CD14-positive monocyte (primary cell): ENCODE measurements around the gene CABCOCO1. TPM values are rescaled to one million over a fixed set of nuclear protein-coding genes. Genes with fewer than 3 reads are reported as not detected.

ENCODE experiments used
- DNase-seq, 3 donors: peaks; one replicate each; pipeline ENCODE4 v3.0.0-alpha.2; 2011 to 2022
- H2AFZ ChIP-seq: 2 replicates; pipeline ENCODE4 v1.6.0; 2012; ENCODE audit warnings: mild to moderate bottlenecking, low read depth, low read length, inconsistent platforms; ENCODE audit not compliant: insufficient read depth, poor library complexity, severe bottlenecking
- H3K27ac ChIP-seq, 2 donors: 1 replicate in 1 of 2; 2 replicates in 1 of 2; pipeline ENCODE4 v1.5.1; 2012 to 2013; ENCODE audit warnings: low read length in 2 of 2, control low read depth in 1 of 2, inconsistent platforms in 1 of 2, low read depth in 1 of 2, mild to moderate bottlenecking in 1 of 2
- H3K27me3 ChIP-seq, 2 donors: one replicate each; pipeline versions ENCODE4 v1.6.0 to v1.6.1; 2011 to 2013; ENCODE audit warnings: low read length in 2 of 2; ENCODE audit not compliant: control insufficient read depth in 2 of 2, insufficient read depth in 2 of 2
- H3K36me3 ChIP-seq, 2 donors: replicated peaks in 1 of 2; 1 replicate in 1 of 2; 2 replicates in 1 of 2; pipeline versions ENCODE4 v1.5.1 to v1.6.1; 2012 to 2013; ENCODE audit warnings: low read length in 2 of 2, control low read depth in 1 of 2, inconsistent platforms in 1 of 2, mild to moderate bottlenecking in 1 of 2; ENCODE audit not compliant: insufficient read depth in 2 of 2, control insufficient read depth in 1 of 2
- H3K4me1 ChIP-seq, 2 donors: 1 replicate in 1 of 2; 2 replicates in 1 of 2; pipeline versions ENCODE4 v1.5.1 to v1.6.1; 2012 to 2013; ENCODE audit warnings: low read length in 2 of 2, control low read depth in 1 of 2, inconsistent platforms in 1 of 2, mild to moderate bottlenecking in 1 of 2, moderate library complexity in 1 of 2; ENCODE audit not compliant: insufficient read depth in 2 of 2, control insufficient read depth in 1 of 2
- H3K4me2 ChIP-seq: replicated peaks from 2 replicates; pipeline ENCODE3; 2012; ENCODE audit warnings: low read length, moderate library complexity, mild to moderate bottlenecking; ENCODE audit not compliant: poor library complexity, severe bottlenecking; ENCODE audit errors: extremely low read depth
- H3K4me3 ChIP-seq, 3 experiments: fragments of 200-600 bp in 1 of 3; sonication (generic) in 1 of 3; replicated peaks in 1 of 3; 1 replicate in 2 of 3; 2 replicates in 1 of 3; pipeline ENCODE4 v1.5.1; 2011 to 2013; ENCODE audit warnings: low read length in 3 of 3, mild to moderate bottlenecking in 3 of 3, control low read depth in 2 of 3, low read depth in 2 of 3, inconsistent platforms in 1 of 3, moderate library complexity in 1 of 3
- H3K79me2 ChIP-seq: 2 replicates; pipeline ENCODE4 v1.6.0; 2012; ENCODE audit warnings: mild to moderate bottlenecking, control low read depth, inconsistent platforms, low read length, moderate library complexity; ENCODE audit not compliant: insufficient read depth
- H3K9ac ChIP-seq: 2 replicates; pipeline ENCODE4 v1.6.0; 2017; ENCODE audit warnings: low read length, mild to moderate bottlenecking; ENCODE audit not compliant: insufficient read depth, poor library complexity, severe bottlenecking
- H3K9me3 ChIP-seq, 2 donors: replicated peaks in 1 of 2; 1 replicate in 1 of 2; 2 replicates in 1 of 2; pipeline versions ENCODE4 v1.5.1 to v1.6.1; 2012 to 2013; ENCODE audit warnings: low read length in 2 of 2, control low read depth in 1 of 2; ENCODE audit not compliant: control insufficient read depth in 1 of 2, insufficient read depth in 1 of 2
- H4K20me1 ChIP-seq: 2 replicates; pipeline ENCODE4 v1.6.0; 2012; ENCODE audit warnings: mild to moderate bottlenecking, low read length, control low read depth, moderate library complexity; ENCODE audit not compliant: insufficient read depth
- H3K27ac Mint-ChIP-seq, 7 donors: one replicate each; pipeline ENCODE4 v1.8.0; 2020; ENCODE audit warnings: mild to moderate bottlenecking in 7 of 7, mixed read lengths in 7 of 7, moderate library complexity in 6 of 7, inconsistent platforms in 2 of 7
- H3K27me3 Mint-ChIP-seq, 3 donors: one replicate each; pipeline ENCODE4 v1.8.0; 2021 to 2022; ENCODE audit warnings: low read depth in 3 of 3, mild to moderate bottlenecking in 3 of 3, mixed read lengths in 3 of 3, moderate library complexity in 3 of 3, inconsistent platforms in 1 of 3
- H3K36me3 Mint-ChIP-seq, 2 donors: one replicate each; pipeline ENCODE4 v1.8.0; 2020; ENCODE audit warnings: mixed read lengths in 2 of 2, inconsistent platforms in 1 of 2, mild to moderate bottlenecking in 1 of 2
- H3K4me1 Mint-ChIP-seq: one replicate; pipeline ENCODE4 v1.8.0; 2020; ENCODE audit warnings: mild to moderate bottlenecking, mixed read lengths
- H3K4me3 Mint-ChIP-seq, 2 donors: one replicate each; pipeline ENCODE4 v1.8.0; 2020; ENCODE audit warnings: mild to moderate bottlenecking in 2 of 2, mixed read lengths in 2 of 2, moderate library complexity in 1 of 2
- H3K9me3 Mint-ChIP-seq, 7 donors: one replicate each; pipeline ENCODE4 v1.8.0; 2020 to 2022; ENCODE audit warnings: mixed read lengths in 7 of 7, mild to moderate bottlenecking in 6 of 7, moderate library complexity in 6 of 7, inconsistent platforms in 2 of 7
- WGBS: methylation state at CpG from one replicate; pipeline ENCODE4 v1.1.5; 2013; ENCODE audit warnings: missing lambda C conversion rate; ENCODE audit not compliant: insufficient coverage; 5-methylcytosine and 5-hydroxymethylcytosine counted together
- intact Hi-C, 2 donors: fragments of 100-400 bp; cut with micrococcal nuclease; formaldehyde crosslinking; loops; one replicate each; pipeline versions ENCODE4 v1.15.0 to v1.15.1; 2023
- polyA plus RNA-seq, 3 donors: library from polyadenylated mRNA; depleted of rRNA in 1 of 3; unstranded in 2 of 3; stranded (reverse) in 1 of 3; fragments of 300-500 nt in 2 of 3; fragments of >200 nt in 1 of 3; fragmentation: Illumina TruSeq in 2 of 3; gene quantifications; 1 replicate in 2 of 3; 2 replicates in 1 of 3; pipeline ENCODE4 v1.2.3, GENCODE V29; 2012 to 2021
- TF ChIP-seq, protein P1 (sequence below): fragments of 200-600 bp; IDR thresholded peaks from one replicate; pipeline ENCODE4 v1.8.0; 2022; ENCODE audit warnings: antibody characterized with exemption, mild to moderate bottlenecking

Gene CABCOCO1
- polyA plus RNA-seq, 3 donors, result not detected

DNA sequence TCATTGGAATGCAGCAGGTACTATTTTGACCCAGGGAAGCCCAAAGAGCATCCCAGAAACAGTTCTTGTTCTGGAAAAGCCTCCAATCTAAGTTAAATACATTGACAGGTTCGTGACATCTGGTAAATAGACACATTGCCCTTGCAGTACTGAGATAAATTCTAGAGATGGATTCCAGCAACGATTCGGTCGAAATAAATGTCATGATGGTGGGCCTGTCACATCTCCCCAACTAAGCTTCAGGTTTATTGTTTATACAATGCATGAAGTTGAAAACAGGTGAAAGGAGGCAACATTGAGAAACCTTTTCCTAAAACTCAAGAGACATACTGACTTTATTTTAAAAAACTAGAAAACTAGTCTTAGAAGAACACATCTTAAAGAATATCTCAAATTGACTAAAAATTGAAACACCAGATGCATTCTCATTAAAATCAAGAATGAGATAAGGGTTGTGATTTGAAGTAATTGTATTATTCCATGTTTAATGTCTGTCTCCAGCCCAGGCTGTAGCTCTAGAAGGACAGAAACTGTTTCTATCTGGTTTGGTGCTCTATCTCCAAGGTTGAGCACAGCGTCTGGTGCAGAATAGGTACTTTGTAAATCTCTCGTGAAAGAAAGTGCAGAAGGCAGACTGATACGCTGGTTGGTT is 114.0 kb downstream of the CABCOCO1 start:
- no peak overlapping the region for H2AFZ ChIP-seq
- no peaks in the 10 kb centered on the region for H4K20me1 ChIP-seq
- peaks cover 0 to under 1% (median 0%) of the 10 kb centered on the region in 3 donors for H3K27me3 Mint-ChIP-seq
- 0% methylated on average over 1 of the region's 7 CpGs for WGBS
- H3K9ac ChIP-seq, result no peak overlapping the region
- no peak overlapping the region for H3K27ac ChIP-seq
- intact Hi-C loops, result no loop called here
- H3K4me1 ChIP-seq, result no peaks in the 10 kb centered on the region
- no peak overlapping the region for H3K4me2 ChIP-seq
- no peaks in the 10 kb centered on the region for H3K36me3 ChIP-seq
- no peaks in the 10 kb centered on the region for H3K79me2 ChIP-seq
- H3K9me3 ChIP-seq, result no peaks in the 10 kb centered on the region
- no peak for DNase-seq
- H3K27me3 ChIP-seq, result no peaks in the 10 kb centered on the region
- H3K4me3 ChIP-seq, result no peak overlapping the region
- H3K36me3 Mint-ChIP-seq, result no peaks in the 10 kb centered on the region
- H3K4me3 Mint-ChIP-seq, result no peak overlapping the region
- TF ChIP-seq, protein P1, sequence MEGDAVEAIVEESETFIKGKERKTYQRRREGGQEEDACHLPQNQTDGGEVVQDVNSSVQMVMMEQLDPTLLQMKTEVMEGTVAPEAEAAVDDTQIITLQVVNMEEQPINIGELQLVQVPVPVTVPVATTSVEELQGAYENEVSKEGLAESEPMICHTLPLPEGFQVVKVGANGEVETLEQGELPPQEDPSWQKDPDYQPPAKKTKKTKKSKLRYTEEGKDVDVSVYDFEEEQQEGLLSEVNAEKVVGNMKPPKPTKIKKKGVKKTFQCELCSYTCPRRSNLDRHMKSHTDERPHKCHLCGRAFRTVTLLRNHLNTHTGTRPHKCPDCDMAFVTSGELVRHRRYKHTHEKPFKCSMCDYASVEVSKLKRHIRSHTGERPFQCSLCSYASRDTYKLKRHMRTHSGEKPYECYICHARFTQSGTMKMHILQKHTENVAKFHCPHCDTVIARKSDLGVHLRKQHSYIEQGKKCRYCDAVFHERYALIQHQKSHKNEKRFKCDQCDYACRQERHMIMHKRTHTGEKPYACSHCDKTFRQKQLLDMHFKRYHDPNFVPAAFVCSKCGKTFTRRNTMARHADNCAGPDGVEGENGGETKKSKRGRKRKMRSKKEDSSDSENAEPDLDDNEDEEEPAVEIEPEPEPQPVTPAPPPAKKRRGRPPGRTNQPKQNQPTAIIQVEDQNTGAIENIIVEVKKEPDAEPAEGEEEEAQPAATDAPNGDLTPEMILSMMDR, result no peak
- H3K9me3 Mint-ChIP-seq, result peaks cover 0 to 3% (median 0%) of the 10 kb centered on the region in 7 donors
- H3K27ac Mint-ChIP-seq, result no peak overlapping the region
- H3K4me1 Mint-ChIP-seq, result peaks cover 3% of the 10 kb centered on the region

DNA sequence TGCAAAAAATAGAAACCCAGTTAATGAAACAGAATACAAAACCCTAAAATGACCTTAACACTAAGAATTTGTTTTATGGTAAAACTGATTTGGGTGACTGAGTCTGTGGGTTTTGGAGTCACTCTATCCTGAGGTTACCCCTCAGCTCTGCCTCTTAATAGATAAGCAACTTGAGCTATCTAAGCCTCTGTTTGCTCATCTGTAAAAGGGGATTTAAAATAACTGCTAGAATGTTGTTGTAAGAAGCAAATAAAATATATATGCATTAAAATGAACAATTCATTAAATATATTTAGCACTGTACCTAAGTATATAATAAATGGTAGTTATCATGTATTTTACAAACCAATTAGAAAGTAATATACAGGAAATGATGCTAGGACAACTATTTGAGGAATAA is 115.4 kb downstream of the CABCOCO1 start:
- Histone ChIP-seq H3K79me2 (no peaks in the 10 kb centered on the region), H3K27ac (no peak overlapping the region), H3K4me3 (no peak overlapping the region), H2AFZ (no peak overlapping the region), H3K36me3 (no peaks in the 10 kb centered on the region), H3K4me2 (no peak overlapping the region), H3K9me3 (no peaks in the 10 kb centered on the region), H3K9ac (no peak overlapping the region), H3K27me3 (no peaks in the 10 kb centered on the region), H4K20me1 (no peaks in the 10 kb centered on the region), H3K4me1 (no peaks in the 10 kb centered on the region)
- no peak for DNase-seq
- Mint-ChIP-seq H3K4me1 (peaks cover 3% of the 10 kb centered on the region), H3K36me3 (no peaks in the 10 kb centered on the region), H3K4me3 (no peak overlapping the region), H3K9me3 (peaks cover 0 to 3% (median 0%) of the 10 kb centered on the region in 7 donors), H3K27me3 (peaks cover 0 to 2% (median 0%) of the 10 kb centered on the region in 3 donors), H3K27ac (no peak overlapping the region)
- intact Hi-C loops, result no loop called here
- TF ChIP-seq, protein P1, result no peak
